Measurements from ENCODE around the gene MEX3B.
A peak's percentile ranks its signal among the peaks of the same experiment; 100 is the strongest.

The MEX3B gene

DNA sequence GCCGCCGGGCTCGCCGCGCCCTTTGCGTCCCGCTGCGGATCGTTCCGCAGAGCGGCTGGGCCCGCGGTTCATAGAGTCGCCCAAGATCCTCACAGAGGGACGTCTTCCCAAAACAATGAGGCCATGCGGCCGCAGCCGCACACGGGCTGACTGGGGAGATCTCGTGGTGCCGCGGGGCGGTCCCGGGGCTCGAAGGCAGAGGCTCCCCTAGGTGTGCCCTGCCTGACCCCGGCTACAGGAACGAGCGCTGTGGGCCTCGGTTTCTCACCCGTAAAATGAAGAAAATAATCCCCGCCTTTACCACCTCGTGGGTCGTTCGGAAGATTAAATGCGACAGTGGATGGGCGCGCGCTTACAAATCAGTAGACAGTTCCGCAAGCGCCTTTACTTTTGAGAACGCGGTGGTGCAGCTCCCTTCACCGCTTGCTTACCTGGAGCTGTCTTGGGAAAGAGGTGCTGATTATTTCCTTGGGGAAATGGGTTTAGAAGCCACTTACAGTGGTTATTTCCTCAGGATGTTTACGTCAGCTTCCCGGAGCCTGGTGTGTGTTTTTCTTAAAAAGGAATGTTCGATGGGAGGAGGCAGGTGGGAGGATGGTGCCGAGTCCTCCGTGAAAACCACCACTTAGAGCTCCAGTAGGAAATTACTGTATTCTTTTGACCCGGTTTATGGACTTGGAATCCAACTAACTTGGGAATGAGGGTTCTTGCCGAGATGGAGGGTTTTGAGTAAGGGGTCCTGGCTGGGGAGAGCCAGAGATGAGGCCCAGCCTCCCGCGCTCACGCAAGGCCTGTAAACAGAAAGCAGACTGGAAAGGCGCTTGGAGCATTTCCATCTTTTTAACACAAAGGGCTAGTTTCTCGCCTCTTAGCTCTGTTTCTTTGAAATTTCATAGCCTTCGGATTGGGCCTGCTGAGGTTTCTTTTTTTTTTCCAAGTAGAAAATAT, 1.9 kb upstream of the MEX3B start:
- TF ChIP-seq POLR2A (IDR thresholded peaks at IDR 0.05; ENCODE audit: low read depth, low read length), result no peak
- no peak for TF ChIP-seq POLR2AphosphoS5 (IDR thresholded peaks at IDR 0.05; ENCODE audit: low read depth, low read length)
- TF ChIP-seq TAF1 (IDR thresholded peaks at IDR 0.05; ENCODE audit: borderline replicate concordance, low read depth, low read length), result no peak
- DNase-seq (ENCODE audit: insufficient read length) (no peak), FAIRE-seq (no peak)

DNA sequence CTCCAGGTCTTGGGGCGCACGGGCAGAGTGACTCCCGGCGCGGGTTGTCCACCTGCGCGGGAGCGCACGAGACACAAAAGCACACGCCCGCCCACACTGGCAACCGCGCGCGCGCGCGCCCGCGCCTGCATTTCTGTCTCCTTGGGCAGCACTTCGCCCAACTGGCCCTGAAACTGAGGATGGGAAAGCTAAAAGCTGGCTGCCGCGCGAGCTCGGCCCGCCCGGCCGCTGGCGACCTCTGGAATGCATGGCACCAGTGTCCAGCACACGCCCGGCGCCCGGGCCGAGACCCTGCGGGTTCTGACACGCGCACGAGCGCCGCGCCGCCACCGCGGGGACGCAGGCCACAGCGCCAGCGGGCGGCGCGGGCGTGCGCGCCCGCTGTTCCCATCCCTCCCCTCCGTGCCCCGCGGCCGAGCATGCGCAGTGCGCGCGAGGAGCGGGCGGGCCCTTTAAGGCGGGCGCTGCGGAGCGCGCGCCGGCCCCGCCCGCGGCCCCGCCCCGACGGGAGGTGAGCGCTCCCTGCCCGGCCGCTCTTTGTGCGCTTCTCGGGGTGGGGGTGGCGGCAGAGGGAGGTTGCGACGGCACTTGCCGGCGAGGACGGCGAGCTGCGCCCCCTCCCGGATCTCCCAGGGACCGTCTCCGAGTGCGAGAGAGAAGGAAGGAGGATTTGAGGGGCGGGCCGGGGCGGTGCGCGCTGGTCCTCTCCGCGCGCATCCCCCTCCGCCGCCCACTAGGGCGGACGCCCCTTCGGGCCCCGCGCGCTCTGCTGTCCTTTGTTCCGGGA, 1.0 kb upstream of the MEX3B start:
- FAIRE-seq, result peak; percentile 86
- no peak for TF ChIP-seq POLR2AphosphoS5 (IDR thresholded peaks at IDR 0.05; ENCODE audit: low read depth, low read length)
- TF ChIP-seq POLR2A (IDR thresholded peaks at IDR 0.05; ENCODE audit: low read depth, low read length), result no peak
- TF ChIP-seq TAF1 (IDR thresholded peaks at IDR 0.05; ENCODE audit: borderline replicate concordance, low read depth, low read length), result no peak

DNA sequence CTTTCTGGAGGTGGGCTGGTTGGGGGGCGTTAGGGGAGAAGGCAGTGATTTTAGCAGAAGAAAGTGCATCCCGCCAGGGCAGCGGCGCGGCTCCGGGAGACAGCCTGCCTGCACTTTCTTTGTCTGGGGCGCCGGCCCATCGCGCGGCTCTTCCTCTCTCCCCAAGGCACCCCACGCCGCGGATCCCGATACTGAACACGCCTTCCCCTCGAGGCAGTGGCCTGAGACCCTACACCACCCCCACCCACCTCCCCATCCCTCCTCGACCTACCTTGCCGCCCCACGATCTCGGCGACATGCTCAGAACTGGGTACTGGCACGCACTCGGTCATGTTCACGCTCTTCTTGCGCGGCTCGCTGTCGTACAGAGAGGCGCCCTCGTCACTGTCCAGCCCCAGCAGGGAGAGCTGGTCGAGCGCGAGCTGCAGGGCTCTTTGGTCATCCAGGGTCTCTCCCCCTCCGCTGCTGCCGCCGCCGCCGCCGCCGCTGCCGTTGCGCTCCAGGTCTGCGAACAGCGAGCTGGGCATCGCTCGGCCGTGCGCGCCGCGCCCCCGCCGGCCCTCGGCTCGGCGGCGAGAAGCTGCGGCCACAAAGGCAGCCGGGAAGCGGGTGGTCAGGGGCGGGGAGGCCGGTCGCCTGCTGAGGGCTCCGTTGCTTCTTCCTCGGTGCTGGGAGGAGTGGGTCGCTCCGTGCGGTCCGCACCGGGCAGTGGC, 483 bp downstream of the MEX3B start:
- DNase-seq (ENCODE audit: insufficient read length) (no peak), FAIRE-seq (peak; percentile 27)
- no peak for TF ChIP-seq TAF1 (IDR thresholded peaks at IDR 0.05; ENCODE audit: borderline replicate concordance, low read depth, low read length)
- TF ChIP-seq POLR2AphosphoS5 (IDR thresholded peaks at IDR 0.05; ENCODE audit: low read depth, low read length), result no peak
- TF ChIP-seq POLR2A (IDR thresholded peaks at IDR 0.05; ENCODE audit: low read depth, low read length), result no peak

More for the DNA sequence above, 1.0 kb upstream of the MEX3B start:
- DNase-seq (ENCODE audit: insufficient read length), result peak; percentile 93

DNA sequence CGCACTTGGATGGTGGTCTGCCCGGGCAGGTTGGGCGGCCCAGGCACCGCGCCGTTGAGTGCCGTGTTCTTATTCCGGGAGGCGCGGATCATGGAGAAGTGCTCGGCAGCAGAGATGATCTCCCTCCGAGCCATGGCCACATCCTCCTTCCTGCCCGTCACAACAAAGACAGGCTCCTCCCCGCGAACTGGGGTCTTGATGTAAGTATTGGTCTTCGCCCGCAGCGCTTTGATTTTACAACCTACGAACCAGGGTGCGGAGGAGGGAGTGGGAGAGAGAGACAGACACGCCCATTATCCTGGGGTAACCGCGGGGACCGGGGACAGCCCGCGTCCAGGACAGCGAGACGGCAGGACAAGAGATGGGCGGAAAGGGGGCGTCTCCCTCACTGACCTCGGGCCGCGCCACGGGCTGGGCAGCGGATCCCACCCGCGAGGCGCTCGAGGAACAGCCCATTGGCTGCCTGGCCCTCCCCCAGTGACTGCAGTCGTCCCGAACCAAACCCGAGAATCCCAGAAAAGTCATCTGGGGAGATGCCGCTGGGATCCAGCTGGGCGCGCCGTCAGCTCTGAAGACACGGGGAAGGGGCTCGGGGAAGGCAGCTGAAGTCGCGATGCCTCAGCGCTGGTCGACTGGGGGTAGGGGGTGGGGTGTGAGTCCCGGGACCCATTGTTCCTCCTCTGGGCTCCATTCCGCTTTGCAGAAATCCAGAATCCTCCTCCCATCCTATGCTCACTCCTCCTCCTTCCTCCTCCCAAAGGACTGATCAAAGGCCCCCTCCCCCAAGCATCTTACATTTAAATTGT, 1.2 kb downstream of the MEX3B start:
- DNase-seq (ENCODE audit: insufficient read length), result no peak
- no peak for TF ChIP-seq TAF1 (IDR thresholded peaks at IDR 0.05; ENCODE audit: borderline replicate concordance, low read depth, low read length)
- no peak for TF ChIP-seq POLR2AphosphoS5 (IDR thresholded peaks at IDR 0.05; ENCODE audit: low read depth, low read length)
- no peak for TF ChIP-seq POLR2A (IDR thresholded peaks at IDR 0.05; ENCODE audit: low read depth, low read length)
- no peak for FAIRE-seq

- FAIRE-seq (no peak), DNase-seq (ENCODE audit: insufficient read length) (no peak)
- TF ChIP-seq POLR2AphosphoS5 (IDR thresholded peaks at IDR 0.05; ENCODE audit: low read depth, low read length) (no peak), POLR2A (IDR thresholded peaks at IDR 0.05; ENCODE audit: low read depth, low read length) (no peak), TAF1 (IDR thresholded peaks at IDR 0.05; ENCODE audit: borderline replicate concordance, low read depth, low read length) (no peak)
Measured at GRCh38 chr15:82043796-82044372, 1.9 kb downstream of the MEX3B start.

GRCh38 chr15:82043130-82043673, 2.6 kb downstream of the MEX3B start:
- TF ChIP-seq TAF1 (IDR thresholded peaks at IDR 0.05; ENCODE audit: borderline replicate concordance, low read depth, low read length) (no peak), POLR2AphosphoS5 (IDR thresholded peaks at IDR 0.05; ENCODE audit: low read depth, low read length) (no peak), POLR2A (IDR thresholded peaks at IDR 0.05; ENCODE audit: low read depth, low read length) (no peak)
- FAIRE-seq, result no peak

GRCh38 chr15:82040862-82041261, 5.0 kb downstream of the MEX3B start:
- FAIRE-seq (no peak), DNase-seq (ENCODE audit: insufficient read length) (no peak)
- no peak for TF ChIP-seq POLR2AphosphoS5 (IDR thresholded peaks at IDR 0.05; ENCODE audit: low read depth, low read length)
- no peak for TF ChIP-seq POLR2A (IDR thresholded peaks at IDR 0.05; ENCODE audit: low read depth, low read length)
- no peak for TF ChIP-seq TAF1 (IDR thresholded peaks at IDR 0.05; ENCODE audit: borderline replicate concordance, low read depth, low read length)

More at GRCh38 chr15:82043130-82043673, 2.6 kb downstream of the MEX3B start:
- no peak for DNase-seq (ENCODE audit: insufficient read length)

- DNase-seq (ENCODE audit: insufficient read length), result no peak
- no peak for FAIRE-seq
- no peak for TF ChIP-seq POLR2A (IDR thresholded peaks at IDR 0.05; ENCODE audit: low read depth, low read length)
- TF ChIP-seq POLR2AphosphoS5 (IDR thresholded peaks at IDR 0.05; ENCODE audit: low read depth, low read length), result no peak
Measured at GRCh38 chr15:82040390-82040789, 5.4 kb downstream of the MEX3B start.

DNA sequence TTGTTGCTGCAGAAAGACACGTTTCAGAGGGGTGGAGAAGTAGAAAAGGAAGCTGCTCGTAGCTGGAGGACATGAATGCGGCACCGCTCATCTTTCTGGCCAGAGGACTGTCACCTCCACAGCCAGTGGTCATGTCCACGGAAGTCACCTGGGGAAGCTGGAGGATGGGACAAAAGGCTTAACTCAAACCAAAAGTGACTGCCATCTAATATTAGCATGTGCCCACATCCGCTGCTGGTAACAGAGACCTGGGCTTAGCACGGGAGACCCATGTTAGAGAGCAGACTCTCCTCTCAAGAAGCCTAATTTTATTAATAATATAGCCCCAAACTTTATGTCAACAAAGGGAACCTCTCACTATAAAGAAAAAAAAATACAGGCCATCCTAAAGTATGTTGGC, 5.9 kb downstream of the MEX3B start:
- no peak for TF ChIP-seq TAF1 (IDR thresholded peaks at IDR 0.05; ENCODE audit: borderline replicate concordance, low read depth, low read length)
- no peak for TF ChIP-seq POLR2AphosphoS5 (IDR thresholded peaks at IDR 0.05; ENCODE audit: low read depth, low read length)
- no peak for TF ChIP-seq POLR2A (IDR thresholded peaks at IDR 0.05; ENCODE audit: low read depth, low read length)
- FAIRE-seq, result no peak
- DNase-seq (ENCODE audit: insufficient read length), result no peak

DNA sequence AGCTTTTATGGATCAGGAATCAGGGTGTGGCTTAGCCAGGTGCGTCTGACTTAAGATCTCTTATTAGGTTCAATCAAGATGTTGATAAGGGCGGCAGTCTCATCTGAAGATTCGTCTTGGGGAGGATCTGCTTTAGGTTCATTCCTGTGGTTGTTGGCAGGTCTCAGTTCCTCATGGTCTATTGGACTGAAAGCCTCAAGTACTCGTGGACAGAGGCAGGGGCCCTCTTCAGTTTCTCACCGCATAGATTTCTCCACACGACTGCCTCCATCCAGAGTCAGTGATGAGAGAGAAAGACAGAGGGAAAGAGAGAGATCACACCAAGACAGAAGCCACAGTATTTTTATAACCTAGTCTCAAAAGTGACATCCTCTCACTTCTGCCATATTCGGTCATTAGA, 9.4 kb downstream of the MEX3B start:
- no peak for DNase-seq (ENCODE audit: insufficient read length)
- FAIRE-seq, result no peak
- TF ChIP-seq TAF1 (IDR thresholded peaks at IDR 0.05; ENCODE audit: borderline replicate concordance, low read depth, low read length) (no peak), POLR2AphosphoS5 (IDR thresholded peaks at IDR 0.05; ENCODE audit: low read depth, low read length) (no peak), POLR2A (IDR thresholded peaks at IDR 0.05; ENCODE audit: low read depth, low read length) (no peak)
